MV-4-11 (cell line): Measurements from ENCODE around the gene SPATS1.

Experiments
- DNase-seq: peaks from one replicate; lab custom pipeline; 2025; lab: John Stamatoyannopoulos, UW

The SPATS1 gene

DNA sequence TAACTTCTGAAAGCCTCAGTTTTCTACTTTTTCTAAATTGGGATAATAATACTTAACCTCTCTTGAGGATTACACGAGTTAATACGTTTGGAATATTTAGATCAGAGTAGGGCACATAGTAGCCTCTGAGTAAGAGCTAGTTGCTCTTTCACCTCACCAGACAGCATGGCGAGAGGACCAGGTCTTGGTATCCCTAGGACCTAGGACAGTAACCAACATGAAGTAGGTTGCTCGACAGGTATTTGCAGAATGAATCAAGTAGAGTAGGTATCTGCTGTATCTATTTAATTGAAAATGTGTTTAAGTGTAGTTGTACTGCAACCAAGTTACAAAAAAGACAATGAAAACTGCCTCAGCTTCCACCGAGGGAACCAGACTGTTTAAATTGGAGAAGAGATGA lies 46.4 kb downstream of the SPATS1 start:
- DNase-seq, result no peak

DNA sequence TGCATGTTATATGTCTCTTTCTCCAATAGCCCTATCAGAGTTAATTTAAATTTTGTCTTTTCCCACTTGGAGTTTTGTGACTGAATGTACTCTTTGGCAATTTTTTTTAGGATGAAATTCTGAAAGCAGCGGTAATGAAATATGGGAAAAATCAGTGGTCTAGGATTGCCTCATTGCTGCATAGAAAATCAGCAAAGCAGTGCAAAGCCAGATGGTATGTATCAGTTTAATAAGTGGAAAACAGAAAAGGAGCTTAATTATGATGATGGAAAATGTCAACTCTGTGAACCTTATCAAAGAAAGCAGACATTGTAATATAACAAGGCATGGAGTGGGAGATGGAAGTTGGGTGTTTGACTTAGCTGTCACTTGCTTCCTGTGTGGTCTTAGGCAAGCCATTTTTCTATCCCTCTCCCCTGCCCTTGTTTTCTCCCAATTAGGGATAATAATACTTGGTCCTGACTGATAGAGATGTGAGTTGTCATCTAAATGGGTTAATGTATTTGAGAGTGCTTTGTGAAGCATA lies 47.8 kb downstream of the SPATS1 start:
- DNase-seq, result no peak
